ENCODE data around the gene ACYP2.
"Not testable (repeated sequence)": the region's sequence is repeated elsewhere in the genome, so short reads cannot be mapped to it uniquely, and the experiment has no call there.

Gene ACYP2

DNA sequence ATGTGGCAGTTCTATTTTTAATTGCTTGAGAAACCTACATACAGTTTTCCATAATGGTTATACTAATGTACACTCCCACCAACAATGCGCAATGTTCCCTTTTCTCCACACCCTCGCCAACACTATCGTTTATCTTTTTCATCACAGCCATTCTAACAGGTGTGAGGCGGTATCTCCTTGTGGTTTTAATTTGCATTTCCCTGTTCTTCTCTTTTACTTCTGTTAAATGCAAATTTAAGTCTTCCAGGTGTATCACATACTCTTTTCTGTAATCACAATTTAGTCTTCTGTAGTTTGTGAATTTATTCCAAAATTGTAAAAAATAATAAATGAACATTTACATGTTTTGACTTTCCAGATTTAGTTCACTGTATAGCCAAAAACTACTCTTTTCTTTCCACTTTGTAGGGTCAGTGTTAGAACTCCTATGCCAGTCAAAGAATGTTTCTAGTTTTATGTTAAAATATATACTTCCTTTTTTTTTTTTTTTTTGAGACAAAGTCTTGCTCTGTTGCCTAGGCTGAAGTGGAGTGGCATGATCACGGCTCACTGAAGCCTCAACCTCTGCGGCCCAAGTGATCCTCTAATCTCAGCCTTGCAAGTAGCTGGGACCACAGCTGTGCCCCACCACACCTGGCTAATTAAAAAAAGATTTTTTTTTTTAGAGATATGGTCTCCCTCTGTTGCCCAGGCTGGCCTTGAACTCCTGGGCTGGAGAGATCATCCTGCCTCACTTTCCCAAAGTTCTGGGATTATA, 15.4 kb upstream of the ACYP2 start:
- DNase-seq: no peak

DNA sequence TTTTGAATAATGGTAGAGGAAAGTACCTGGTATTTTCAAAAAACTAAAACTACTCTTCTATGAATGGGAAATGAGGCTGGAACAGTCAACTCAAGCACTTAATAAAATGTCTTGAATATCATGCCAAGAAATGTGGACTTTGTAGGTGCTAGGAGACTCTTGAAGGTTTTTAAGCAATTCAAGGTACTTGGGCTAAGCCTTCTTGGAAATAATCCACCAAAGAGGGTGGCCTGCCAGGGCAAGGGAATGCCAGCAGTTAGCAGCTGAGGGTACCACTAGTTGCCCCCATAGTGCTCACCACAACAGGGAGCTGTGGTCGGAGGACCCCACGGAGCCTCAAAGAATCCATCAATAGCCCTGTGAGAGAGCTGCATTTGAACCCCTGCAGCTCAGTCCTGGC, 14.6 kb upstream of the ACYP2 start:
- DNase-seq: no peak

GRCh38 chr2:54103454-54104314, 11.7 kb upstream of the ACYP2 start:
- DNase-seq: peak; percentile 45

- DNase-seq: peak; percentile 65
Measured at GRCh38 chr2:54106631-54107454, 8.6 kb upstream of the ACYP2 start.

DNA sequence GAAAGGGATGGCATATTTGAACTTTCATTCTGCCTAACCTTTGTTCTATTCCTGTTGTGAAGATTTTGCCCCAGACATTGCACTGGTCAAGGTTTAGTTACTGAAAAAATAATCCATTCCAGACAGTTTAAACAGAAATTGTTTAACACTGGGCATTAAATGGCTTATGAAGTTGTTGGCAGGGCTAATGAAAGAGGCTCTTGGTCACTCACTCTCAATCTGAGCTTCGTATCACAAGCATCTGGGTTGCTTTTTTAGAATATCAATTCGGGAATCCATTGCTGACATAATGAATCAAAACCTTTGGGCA, 8.0 kb upstream of the ACYP2 start:
- DNase-seq: no peak

GRCh38 chr2:54107903-54108615, 7.4 kb upstream of the ACYP2 start:
- no peak for DNase-seq

DNA sequence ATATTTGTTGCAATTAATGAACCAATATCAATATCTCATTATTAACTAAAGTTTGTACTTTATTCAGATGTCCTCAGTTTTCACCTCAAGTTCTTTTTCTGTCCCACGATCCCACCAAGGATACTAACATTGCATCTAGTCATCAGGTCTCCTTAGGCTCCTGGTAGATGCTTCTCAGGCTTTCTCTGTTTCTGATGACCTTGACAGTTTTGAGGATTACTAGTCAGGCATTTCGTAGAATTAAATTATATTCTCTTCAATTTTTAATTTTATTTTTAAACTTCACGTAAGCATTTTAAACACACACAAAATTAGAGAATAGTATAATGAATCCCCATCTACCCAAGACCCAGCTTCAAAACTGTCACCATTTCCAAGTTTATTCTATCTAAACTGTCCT, 5.6 kb upstream of the ACYP2 start:
- no peak for DNase-seq

DNA sequence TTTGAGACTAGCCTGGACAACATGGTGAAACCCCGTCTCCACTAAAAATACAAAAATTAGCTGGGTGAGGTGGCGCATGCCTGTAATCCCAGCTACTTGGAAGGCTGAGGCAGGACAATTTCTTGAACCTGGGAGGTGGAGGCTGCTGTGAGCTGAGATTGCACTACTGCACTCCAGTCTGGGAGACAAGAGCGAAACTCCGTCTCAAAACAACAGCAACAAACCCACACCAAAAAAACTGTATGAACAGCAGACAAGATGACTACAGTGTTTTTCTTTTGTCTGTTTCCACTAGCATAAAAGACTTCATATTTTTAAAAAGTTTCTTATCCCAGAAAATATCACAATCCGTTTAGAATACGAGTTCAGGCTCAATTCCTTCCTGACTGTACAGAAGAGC, 936 bp upstream of the ACYP2 start:
- not testable (repeated sequence) for DNase-seq

GRCh38 chr2:54114936-54115283, 505 bp upstream of the ACYP2 start:
- no peak for DNase-seq

- DNase-seq: not testable (repeated sequence)
Measured at GRCh38 chr2:54116598-54116997, 1.2 kb downstream of the ACYP2 start.

- no peak for DNase-seq
Measured at GRCh38 chr2:54120950-54121349, 5.5 kb downstream of the ACYP2 start.

DNA sequence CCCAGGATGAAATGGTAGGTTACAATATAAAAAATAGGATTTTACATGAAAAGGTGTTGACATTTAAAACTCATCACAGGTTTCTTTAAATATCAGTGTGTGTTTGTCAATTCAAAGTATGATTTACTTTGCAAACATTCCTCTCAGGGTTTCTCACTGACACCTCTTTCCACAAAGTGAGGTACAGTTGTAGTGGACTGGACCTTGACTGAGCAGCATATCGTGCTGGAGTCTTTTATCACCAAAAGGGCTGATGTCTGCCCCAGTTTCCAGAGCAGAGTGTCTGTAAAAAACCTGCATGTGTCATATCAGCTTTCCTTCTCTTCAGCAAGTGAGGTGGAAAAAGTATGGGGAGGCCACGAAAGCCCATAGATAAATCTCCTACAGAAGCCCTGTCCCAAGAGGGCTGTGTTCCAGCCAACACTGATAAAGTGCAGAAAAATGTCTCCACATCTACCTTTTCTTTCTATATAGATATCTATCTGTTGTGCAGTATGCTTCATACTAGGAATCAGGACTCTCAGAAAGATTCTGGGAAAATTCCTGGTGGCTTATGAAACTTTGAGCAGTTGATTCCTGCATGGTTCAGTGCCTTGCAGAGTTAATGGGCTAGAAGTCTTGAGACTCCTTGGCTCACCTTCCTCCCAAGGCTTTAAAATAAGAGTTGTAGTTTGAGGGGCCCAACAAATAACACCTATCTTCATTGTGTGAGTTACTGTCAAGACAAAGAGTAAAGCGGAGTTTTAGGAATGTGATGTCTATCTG, 6.9 kb downstream of the ACYP2 start:
- DNase-seq: no peak

- no peak for DNase-seq
Measured at GRCh38 chr2:54122939-54123338, 7.5 kb downstream of the ACYP2 start.

- DNase-seq: not testable (repeated sequence)
Measured at GRCh38 chr2:54127174-54127573, 11.8 kb downstream of the ACYP2 start.

- DNase-seq: no peak
Measured at GRCh38 chr2:54133056-54133455, 17.6 kb downstream of the ACYP2 start.

GRCh38 chr2:54139210-54139609, 23.8 kb downstream of the ACYP2 start:
- no peak for DNase-seq

DNA sequence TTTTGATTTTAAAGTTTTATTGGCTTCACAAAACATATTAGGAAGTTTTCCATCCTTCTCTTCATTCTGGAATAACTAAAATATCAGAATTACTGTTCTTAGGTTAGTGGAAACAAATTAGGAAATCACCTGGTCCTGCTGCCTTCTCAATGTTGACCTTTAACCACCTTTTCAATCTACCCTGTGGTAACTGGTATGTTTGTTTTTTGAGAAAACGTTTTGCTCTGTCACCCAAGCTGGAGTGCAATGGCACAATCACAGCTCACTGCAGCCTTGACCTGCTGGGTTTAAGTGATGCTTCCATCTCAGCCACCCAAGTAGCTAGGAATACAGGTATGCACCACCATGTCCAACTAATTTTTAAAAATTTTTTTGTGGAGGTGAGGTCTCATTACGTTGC, 28.4 kb downstream of the ACYP2 start:
- no peak for DNase-seq

- DNase-seq: no peak
Measured at GRCh38 chr2:54148391-54148790, 33.0 kb downstream of the ACYP2 start.

GRCh38 chr2:54149638-54150441, 34.4 kb downstream of the ACYP2 start:
- no peak for DNase-seq

DNA sequence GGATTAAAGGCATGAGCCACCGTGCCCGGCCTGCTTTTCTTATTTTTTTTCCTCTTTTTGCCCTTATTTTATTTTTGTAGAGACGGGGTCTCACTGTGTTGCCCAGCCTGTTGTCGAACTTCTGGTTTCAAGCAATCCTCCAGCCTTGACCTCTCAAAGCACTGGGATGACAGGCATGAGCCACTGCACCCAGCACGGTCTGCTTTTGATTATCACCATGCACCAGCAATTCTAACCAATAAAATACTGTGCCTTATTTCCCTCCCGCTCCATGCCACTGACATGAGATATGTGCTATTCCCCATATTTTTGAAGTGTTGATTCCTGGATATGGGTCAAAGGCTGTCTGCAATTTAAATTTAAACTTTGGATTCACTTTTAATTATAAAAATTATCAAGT, 42.9 kb downstream of the ACYP2 start:
- no peak for DNase-seq
